RKO (cell line): Measurements from ENCODE around the gene MMP17.
"Not testable (repeated sequence)": the region's sequence is repeated elsewhere in the genome, so short reads cannot be mapped to it uniquely, and the experiment has no call there.

Source experiments
- DNase-seq: peaks from one replicate; pipeline ENCODE4 v3.0.0-alpha.2; 2016; ENCODE audit warnings: low spot score

MMP17 gene

DNA sequence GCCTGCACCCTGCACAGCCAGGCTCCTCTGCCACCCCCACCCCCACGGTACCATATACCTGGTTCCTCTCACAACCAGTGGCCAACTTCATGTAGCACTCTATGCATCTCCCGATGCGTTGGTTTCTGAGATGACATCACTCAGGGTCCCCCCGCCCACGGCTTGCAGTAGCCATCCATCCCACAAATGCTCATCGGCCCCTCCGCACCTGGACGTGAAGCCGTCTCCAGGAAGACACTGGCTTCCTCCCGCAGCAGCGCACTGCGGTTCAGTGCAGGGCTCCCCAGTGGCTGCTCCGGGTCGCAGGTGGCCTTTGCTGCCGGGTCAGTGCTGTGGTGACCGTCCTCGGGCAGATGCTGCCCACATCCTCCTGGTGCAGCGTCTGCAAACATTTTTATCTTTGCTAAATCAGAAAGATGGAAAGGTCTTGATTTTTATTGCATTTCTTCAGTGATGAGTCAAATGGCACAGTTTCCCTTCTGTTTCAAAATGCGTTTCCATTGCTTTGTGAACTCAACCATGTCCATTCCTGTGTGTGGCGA, 27.5 kb upstream of the MMP17 start:
- DNase-seq: no peak

GRCh38 chr12:131801254-131801866, 26.8 kb upstream of the MMP17 start:
- no peak for DNase-seq

DNA sequence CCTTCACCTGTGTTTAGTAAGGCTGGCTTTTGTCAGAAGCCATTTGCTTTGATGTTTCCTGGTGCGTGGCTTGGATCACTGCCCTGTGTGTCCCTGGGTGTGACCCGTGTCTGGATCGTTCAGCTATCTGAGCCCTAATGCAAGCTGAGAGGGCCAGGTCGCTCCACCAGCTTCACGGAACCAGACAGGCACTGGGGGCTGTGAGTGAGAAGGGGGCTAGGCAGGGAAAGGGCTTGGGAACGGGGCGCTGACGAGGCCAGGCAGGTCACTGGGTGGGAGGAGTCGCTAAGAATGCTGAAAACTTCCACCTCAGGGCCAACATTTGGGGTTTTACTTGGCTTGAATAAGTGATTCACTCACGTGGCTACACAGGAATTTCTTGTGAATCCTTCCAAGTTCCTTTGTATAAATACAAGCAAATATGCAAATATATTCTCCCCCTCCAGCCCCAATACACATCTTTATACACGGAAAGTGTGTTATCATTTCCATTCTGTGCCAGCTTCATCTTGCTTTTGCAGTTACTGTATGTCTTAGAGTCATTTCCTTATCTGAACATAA, 24.2 kb upstream of the MMP17 start:
- no peak for DNase-seq

DNA sequence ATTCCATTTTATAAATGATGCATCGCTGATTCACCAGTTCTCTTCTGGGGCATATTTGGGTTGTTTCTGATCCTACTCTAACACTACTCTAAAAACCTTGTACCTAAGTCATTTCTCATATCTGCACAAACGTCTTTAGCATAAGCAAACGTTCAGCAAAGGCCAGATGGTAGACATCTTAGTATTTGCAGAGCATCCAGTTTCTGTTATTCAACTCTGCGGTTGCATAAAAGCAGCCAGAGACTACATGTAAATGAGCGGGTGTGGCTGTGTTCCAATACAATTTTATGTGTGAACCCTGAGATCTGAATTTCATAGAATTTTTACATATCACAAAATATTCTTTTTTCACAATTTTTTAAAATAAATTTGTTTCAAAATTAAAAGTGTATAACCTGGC, 22.8 kb upstream of the MMP17 start:
- DNase-seq: no peak

GRCh38 chr12:131806674-131807073, 21.5 kb upstream of the MMP17 start:
- no peak for DNase-seq

DNA sequence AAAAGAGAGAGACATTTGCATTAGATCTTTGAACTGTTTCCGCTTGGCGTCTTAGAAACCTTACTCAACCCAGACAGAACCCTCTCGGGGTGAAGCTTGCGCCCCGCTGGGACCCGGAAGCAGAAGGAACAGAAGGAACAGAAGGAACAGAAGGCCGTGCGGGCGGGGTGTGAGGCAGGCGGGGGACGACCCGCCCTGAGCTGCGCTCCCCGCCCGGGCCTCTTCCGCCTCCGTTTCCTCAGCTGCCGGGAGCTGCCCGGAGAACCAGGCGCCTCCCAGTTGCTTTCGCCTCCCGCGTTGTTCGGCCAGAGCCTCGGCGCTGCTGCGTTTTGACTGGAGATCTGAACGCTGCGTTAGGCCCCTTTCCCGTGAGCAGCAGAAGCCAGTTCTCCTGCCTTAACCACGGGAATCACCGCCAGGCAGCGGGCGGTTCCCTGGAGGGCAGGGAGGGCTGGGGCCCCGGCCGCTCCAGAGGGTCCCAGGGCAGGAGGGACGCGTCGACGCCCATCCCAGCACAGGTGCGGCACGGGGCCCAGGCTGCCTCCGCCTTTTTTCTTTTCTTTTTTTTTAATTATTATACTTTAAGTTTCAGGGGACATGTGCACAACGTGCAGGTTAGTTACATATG, 19.3 kb upstream of the MMP17 start:
- DNase-seq: no peak

DNA sequence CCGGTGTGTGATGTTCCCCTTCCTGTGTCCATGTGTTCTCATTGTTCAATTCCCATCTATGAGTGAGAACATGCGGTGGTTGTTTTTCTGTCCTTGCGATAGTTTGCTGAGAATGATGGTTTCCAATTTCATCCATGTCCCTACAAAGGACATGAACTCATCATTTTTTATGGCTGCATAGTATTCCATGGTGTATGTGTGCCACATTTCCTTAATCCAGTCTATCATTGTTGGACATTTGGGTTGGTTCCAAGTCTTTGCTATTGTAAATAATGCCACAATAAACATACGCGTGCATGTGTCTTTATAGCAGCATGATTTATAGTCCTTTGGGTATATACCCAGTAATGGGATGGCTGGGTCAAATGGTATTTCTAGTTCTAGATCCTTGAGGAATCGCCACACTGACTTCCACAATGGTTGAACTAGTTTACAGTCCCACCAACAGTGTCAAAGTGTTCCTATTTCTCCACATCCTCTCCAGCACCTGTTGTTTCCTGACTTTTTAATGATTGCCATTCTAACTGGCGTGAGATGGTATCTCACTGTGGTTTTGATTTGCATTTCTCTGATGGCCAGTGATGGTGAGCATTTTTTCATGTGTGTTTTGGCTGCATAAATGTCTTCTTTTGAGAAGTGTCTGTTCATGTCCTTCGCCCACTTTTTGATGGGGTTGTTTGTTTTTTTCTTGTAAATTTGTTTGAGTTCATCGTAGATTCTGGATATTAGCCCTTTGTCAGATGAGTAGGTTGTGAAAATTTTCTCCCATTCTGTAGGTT, 18.5 kb upstream of the MMP17 start:
- DNase-seq: not testable (repeated sequence)

DNA sequence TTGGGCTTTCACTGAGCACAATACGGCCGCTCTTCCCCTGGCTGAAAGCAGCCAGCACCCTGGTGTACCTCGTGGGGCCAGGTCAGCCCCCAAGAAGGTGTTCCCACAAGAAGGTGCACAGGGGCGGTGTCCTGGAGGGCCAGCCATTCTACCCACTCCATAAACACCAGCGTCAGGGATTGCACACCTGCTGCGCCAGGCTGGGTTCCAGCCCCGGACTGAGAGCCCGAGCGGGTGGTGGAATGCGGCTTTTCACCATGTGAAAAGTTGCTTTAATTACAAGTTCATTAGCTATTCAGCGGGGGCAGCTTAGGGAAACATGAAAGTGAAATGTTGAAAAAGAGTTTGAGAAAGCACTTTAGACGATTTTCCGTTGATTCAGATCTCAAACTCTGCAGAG, 17.5 kb upstream of the MMP17 start:
- DNase-seq: no peak

DNA sequence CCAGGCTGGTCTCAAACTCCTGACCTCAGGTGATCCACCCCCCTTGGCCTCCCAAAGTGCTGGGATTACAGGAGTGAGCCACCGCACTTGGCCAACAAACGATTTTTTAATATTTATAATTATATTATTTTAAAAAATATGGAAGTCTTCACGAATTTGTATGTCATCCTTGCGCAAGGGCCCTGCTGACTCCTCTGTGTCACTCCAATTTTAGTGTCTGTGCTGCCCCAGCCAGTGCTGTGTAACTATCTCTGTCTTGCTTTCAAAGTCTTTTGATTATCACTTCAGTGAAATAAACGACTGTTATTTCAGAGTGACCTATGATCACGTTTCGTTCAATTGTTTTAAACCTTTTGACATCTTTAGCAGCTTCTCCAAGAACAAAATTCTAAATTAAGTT, 13.1 kb upstream of the MMP17 start:
- DNase-seq: no peak

DNA sequence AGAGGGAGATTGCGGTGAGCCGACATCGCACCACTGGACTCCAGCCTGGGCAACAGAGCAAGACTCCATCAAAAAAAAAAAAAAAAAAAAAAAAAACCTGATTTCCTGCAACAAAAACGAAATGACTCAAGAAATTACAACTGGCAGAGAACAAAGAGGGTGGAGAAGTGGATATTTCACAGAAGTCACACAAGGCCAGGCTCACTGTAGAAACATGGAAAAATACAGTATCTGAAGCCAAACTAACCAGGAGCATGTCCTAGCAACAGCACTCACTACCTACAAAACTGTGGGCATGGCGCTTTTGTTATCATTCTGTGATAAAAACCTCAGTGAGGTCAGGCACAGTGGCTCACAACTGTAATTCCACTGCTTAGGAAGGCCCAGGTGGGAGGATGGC, 11.7 kb upstream of the MMP17 start:
- no peak for DNase-seq

DNA sequence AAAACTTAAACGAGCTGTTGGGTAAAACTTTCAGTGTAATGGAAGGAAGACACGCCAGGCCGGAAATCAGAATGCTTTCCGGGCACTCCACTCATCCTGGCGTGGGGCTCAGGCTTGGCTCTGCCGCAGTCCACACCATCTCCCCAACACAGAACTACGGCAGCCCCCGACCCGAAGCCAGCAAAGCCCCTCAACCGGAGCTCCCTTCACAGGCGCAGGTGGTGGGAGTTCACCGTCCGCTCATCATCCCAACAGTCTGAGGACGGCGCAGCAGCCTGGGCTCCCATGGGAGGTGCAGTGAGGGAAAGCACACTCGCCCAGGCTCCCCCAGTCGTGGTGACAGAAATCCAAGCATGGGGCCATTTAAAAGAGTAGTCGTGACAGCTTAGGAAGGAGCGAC, 11.0 kb upstream of the MMP17 start:
- DNase-seq: no peak

DNA sequence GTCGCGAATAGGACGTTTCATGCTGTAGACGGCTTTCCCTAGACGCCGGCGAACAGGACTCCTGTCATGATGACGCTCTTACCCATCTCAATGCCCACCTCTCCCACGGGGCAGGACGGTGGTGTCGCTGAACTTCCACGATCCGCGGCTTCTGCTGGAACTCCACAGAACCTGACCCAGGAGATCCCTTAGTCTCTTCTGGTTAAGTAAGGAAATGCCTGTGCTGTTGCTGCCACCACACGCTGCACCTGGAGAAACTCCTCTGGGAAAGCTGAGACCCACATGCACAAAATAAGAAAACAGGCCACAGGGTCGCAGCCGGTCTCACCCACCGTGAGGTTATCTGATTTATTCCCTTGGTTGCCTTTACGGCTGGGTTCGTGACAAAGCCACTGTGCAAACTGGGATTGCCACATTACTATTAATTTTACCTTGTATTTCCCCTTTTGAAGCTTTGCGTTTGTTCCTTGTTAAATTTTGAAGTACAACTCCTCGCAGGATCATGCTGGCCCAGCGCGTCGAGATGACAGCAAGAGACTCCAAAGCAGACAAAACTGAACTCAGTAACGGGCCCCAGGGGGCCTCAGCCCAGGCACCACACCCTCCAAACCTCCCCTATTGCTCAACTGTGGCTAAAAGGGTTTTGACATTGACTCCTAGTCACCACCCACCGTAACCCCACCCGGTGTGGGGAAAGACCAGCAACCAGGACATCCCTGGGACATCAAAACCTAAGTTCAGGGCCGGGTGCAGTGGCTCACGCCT, 9.2 kb upstream of the MMP17 start:
- no peak for DNase-seq

DNA sequence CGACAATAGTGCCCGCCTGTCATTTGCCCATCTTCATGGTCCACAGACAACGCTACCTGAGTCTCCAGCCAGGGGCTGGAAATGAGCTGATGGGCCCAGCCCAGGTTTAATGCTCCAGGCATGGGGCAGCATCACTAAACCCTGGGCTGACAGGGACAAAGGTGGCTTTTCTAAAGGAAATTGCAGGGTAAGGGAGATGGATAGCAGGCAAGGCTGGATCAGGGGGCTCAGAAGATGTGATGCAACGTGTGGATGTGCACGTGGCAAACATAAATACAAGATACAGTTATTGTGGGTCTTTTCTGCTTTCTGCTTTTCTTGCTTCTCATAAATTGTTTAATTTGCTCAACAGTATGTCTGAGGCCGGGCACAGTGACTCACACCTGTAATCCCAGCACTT, 3.7 kb upstream of the MMP17 start:
- DNase-seq: no peak

DNA sequence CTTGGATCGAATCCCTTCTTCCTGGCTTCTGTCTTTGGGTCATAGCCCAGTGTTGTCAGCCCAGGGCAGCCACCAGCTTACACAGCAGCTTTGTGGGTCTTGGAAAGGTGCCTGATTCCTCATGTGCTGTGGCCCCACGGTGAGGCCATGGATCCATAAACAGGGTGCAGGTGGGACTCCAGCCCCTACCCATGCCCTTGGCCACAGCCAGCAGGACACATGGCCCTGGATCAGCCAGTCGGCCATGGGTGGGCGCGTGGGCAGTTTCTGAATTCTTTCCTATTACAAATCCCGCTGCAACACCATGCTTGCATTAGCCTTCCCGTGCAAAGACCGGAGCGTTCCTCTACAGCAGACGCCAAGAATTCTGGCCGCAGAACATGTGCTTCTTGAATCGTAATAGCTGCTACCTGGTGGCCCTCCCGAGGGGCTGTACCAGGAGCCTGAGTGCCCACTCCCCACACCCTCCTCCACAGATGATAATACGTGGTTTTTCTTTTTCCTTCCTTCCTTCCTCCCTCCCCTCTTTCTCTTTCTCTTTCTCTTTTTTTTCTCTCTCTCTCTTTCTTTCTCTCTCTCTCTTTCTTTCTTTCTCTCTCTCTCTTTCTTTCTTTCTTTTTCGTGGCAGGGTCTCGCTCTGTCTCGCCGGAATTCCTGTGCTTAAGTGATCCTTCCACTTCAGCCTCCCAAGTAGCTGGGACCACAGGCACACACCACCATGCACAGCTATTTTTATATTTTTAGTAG, 2.9 kb upstream of the MMP17 start:
- DNase-seq: no peak

DNA sequence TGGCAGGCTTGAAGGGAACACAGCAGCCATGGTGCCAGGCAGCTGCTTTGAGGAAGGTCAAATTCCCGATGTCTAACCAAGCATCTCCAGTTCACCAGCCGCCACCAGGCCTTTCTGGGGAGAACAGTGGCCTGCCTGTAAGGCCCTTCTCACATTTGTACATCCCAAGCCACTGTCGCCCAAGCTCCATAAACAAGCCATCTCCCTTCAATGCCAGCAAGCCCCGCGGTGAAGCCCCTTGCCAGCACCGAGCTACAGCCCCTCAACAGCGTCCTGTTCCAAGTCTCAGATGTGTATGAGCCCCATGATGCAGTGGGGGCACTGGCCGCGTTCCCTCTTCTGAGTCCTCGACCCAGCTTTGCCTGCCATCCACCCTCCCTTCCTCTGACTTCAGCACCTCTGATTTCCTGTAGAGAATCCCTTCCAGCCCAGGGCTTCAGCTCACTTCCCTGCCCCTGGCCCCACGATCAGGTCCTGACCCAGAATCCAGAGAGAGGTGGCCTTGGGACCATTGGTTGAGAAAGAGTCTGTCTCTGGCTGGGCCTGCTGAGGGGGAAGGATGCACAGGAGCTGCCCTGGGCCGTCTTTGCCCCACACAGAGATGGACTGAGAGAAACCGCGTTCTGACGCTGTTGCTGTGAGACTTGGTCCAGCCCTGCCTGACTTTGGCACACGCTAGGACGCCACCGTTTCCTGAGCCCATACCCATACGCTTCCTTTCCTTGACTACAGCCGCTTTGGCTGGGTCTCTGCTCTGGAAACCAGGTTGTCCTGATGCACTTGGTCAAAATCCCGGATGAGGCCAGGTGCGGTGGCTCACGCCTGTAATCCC, 1.9 kb upstream of the MMP17 start:
- DNase-seq: no peak

DNA sequence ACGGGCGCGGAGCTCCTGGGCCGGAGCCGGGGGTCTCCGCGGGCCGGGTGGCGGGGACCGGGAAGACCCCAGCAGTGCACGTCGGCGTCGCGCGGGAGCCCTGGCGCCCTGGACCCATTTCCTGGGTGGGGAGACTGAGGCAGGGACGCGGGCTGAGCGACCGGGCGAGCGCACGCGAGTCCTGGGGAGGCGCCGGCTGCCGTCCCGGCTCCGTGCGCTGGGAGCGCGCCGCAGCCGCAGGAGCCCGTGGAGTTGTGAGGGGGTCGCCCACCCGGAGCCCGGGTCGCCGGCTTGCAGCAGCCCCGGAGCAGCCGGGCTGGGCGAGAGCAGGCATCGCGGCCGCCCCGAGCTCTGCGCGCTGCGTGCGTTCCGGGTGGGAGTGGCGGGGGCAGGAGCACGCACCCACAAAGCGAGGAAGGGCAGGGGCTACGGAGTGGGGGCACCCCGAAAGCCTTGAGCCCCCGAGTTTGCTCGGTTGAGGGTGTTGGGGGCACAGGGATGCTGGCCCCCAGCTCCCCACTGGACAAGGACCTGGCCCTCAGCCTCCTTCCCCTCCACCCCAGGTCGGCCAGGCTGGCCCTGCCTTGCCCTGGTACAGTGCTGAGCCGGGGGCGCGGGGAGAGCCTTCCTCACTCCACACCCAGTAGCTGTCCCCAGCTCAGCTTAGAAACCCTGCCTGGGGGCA, 620 bp downstream of the MMP17 start:
- DNase-seq: no peak

- no peak for DNase-seq
Observed at GRCh38 chr12:131829356-131829747, 1.2 kb downstream of the MMP17 start.

DNA sequence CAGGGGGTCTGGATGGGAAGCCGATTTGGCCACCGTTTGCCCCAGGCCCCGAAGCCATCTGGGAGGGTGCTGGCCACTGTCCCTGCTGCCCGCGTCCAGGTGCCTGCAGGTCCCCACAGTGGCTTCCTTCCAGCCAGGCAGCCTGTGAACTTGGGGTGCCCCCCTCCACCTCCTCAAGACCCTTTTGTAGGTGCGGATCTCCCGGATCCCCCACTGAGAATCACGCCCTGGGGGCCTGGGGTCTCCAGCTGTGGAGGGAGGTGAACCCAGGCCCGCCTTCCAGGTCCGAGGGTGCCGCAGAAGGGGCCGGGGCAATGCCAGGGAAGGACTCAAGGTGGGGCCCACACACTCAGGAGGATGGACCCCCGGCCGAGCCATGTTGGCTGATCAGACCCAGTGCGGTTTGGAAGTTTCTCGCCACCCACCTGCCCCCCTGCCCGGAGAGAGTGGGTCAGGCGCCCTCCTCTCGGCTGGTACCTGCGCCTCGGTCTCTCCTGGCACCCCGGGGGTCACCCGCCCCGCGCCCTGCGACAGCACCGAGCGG, 1.7 kb downstream of the MMP17 start:
- no peak for DNase-seq

DNA sequence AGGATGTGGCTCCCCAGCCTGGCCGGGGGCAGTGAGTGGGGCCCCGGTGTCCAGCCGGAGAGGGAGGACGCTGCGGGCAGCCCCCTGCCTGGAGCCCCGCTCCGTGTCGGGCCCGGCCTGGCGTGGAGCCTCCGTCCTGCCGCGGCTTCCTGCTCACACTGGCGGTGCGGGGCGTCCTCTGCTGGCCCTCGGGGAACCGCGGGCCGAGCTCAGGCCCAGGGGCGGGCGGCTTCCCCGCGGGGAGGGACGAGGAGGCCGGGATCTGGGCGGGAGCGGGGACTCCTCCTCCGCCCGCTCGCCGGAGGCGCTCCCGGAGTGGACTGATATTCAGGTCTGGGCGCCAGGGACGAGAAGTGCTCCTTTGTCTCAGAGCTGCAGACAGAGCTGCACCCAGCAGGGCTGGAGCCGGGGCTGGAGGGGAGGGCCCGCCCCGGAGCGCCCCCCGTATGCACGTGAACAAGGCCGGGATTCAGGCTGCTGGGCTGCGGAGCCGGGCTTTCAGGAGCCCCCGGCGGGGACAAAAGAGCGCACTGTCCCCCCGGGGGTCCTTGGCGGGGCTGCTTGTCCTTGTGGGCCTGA, 2.2 kb downstream of the MMP17 start:
- no peak for DNase-seq
